Right renal cortex interstitium (tissue), 3 donors: ENCODE results near the gene OR52E1. TPM values are rescaled to one million over a fixed set of nuclear protein-coding genes. Genes with fewer than 3 reads are reported as not detected.
"Not testable (repeated sequence)": the region's sequence is repeated elsewhere in the genome, so short reads cannot be mapped to it uniquely, and the experiment has no call there.

Experiments used
- DNase-seq, 3 donors: peaks; one replicate each; pipeline ENCODE4 v3.0.0-alpha.2; 2013; ENCODE audit warnings: low read depth in 3 of 3, low spot score in 2 of 3
- polyA plus RNA-seq, 3 donors: library from polyadenylated mRNA; unstranded; fragments of 120-200 nt; gene quantifications; one replicate each; pipeline ENCODE4 v1.2.1, GENCODE V29; 2013; ENCODE audit not compliant: insufficient read length in 3 of 3

OR52E1 gene
- polyA plus RNA-seq = not detected

DNA sequence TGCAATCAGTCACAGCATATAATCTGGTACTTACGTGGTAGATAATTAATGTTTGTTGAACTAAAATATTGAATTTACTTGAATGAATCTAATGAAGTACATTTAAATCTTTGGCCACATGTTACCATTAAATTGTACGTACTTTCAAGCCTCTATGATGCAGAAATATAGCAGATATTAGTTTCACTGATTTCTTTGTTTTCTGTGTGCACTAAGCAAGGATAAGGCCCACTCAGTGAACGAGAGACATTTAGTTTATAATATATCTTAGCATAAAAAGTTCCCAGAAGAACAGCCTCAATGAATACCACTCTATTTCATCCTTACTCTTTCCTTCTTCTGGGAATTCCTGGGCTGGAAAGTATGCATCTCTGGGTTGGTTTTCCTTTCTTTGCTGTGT lies at the start of gene OR52E1:
TSS of gene OR52E1 (plus strand) at position 301 of the 400 bp plus-strand sequence.
- DNase-seq = no peak

DNA sequence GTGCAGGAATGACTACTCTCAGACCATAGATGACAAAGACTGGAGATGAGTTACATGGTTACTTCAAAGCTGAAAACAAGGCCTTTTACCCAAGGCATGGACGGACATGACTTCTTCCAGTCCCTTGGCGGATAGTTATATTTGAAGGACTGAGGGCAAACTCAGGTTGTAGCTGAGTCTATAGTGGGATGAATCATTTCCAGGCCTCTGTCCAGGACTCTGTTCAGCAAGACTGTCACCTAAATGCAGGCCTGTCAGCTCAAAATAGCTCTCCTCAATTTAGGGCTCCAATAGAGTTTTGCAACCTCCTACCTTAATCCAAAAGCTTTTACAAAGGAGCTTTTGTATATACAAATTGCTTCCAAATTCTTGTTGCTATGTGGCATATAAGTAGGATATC lies 47.4 kb upstream of the OR52E1 start:
- no peak for DNase-seq

DNA sequence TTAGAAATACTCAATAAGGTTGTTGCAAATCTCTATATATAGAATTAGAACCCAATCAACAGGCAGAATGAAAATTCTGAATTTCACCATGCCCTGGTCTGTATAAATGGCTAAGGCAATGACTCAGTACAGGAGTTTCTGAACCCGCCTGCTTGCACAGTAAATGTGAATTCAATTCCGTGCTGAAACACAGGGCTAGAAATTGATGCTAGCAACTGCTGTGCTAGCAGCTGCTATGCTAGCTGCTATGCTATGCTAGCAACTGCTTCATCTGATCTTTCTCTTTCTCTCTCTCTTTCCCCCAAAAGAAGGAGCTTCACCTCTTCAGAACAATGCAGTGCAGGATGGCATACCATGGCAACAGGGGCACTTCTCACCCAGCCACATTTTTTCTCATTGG lies 32.7 kb upstream of the OR52E1 start:
- no peak for DNase-seq

DNA sequence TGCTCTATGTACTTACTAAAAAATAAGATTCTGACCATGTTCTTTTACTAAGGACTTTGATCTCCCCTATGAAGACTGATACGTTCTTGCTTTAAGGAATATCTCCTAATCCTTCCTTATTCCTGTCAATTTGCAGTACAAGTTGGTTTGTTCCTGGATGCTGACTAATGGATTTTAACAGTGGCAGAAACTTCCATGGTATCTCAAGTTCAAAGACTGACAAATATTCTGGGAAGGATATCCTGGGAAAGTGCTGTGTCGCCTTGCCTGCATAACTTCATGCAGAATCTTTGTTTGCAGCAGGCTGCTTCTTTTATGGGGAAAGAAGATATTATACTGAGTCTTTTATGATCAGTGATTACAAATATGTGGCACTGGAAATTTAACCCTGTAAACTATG lies 31.4 kb upstream of the OR52E1 start:
- DNase-seq = no peak

DNA sequence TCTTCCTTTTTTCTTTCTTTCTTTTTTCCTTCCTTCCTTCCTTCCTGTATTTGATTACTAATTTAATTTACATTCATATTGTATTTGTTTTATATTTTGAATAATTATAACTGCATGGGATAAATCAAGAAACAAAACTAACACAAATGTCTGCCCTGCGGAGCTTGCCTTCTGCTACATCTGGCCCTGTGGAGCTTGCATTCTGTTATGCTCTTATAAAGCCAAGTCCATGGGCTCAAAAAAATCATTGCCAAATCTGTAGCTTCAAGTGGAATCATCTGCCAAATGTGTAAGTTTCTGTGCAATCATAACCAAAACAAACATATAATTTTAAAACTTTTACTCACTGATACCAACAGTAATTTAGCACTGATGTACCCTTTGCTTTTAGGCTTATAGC lies 31.0 kb upstream of the OR52E1 start:
- DNase-seq = no peak

DNA sequence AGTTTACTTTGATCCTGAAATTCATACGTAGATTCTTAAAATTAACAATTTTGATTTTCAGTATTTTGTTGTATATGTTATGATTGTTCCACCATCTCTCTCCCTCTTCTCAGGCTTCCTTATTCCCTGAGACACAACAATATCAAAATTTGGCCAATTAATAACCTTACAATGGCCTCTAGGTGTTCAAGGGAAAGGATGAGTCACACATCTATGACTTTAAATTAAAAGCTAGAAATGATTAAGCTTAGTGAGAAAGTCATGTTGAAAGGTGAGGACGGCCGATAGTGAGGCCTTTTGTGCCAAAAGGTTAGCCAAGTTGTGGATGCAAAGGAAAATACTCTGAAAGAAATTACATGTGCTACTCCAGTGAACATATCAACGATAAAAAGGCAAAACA lies 28.5 kb upstream of the OR52E1 start:
- DNase-seq = no peak

DNA sequence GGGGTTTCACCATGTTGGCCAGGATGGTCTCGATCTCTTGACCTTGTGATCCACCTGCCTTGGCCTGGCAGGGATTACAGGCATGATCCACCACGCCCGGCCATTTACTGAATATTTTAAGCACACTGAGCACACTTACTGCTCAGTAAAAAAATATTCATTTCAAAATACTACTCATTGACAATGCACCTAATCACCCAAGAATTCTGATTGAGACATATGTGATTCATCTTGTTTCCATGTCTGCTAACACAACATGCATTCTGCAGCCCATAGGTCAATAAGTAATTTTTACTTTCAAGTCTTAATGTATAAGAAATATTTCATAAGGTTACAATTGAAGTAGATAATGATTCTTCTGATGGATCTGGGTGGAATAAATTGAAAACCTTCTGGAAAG lies 27.3 kb upstream of the OR52E1 start:
- no peak for DNase-seq

DNA sequence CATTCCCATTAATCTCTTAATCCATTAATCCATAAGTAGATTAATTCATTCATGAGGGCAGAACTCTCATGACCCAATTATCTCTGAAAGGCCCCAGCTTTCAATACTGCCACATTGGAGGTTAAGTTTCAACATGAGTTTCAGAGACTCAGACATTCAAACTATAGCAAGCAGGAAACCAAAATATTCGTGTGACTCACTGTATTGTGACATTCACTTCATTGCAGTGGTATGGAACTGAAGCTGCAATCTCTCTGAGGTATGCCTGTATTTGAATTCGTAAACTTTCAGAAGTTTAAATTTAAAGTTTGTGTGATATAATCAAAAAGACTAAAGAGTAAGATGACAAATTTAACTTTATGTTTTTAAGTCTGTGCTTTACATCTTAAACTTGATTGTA lies 26.0 kb upstream of the OR52E1 start:
- DNase-seq = no peak

DNA sequence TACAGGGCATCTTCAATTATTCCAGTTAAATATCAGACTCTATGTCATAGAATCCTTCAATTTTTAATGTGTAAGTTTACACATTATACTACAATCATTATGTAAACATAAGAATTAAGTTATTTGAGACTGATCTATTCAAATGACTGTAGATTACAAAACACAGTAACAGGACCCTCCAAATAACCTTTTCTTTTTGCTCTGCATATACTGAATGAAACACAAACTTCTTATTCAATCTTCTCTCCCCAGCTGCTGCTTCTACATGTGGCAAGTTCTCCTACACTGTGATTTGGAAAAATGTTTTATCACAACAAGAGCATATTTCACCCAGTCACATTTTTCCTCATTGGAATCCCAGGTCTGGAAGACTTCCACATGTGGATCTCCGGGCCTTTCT lies 23.1 kb upstream of the OR52E1 start, which contains the start of gene OR52J3:
TSS of gene OR52J3 (plus strand) at position 301 of the 400 bp plus-strand sequence. CDS start at position 301, 0 bp downstream.
- no peak for DNase-seq

DNA sequence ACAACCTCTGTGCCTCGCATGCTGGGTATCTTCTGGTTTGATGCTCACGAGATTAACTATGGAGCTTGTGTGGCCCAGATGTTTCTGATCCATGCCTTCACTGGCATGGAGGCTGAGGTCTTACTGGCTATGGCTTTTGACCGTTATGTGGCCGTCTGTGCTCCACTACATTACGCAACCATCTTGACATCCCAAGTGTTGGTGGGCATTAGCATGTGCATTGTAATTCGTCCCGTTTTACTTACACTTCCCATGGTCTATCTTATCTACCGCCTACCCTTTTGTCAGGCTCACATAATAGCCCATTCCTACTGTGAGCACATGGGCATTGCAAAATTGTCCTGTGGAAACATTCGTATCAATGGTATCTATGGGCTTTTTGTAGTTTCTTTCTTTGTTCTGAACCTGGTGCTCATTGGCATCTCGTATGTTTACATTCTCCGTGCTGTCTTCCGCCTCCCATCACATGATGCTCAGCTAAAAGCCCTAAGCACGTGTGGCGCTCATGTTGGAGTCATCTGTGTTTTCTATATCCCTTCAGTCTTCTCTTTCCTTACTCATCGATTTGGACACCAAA lies 22.5 kb upstream of the OR52E1 start:
- no peak for DNase-seq

DNA sequence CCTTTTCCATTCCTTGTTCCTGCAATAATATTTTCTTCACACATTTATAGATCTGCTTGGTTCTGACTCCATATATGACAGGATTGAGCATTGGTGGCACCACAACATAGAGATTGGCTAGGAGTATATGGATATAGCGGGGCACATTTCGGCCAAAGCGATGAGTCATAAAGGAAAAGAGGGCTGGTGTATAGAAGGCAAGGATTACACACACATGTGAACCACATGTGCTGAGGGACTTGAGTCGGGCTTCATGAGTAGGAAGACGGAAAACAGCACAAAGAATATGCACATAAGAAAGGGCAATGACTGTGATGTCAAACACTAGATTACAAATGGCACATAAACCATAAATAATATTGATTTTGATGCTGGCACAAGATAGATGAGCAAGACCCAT lies 10.7 kb upstream of the OR52E1 start:
- DNase-seq = not testable (repeated sequence)

DNA sequence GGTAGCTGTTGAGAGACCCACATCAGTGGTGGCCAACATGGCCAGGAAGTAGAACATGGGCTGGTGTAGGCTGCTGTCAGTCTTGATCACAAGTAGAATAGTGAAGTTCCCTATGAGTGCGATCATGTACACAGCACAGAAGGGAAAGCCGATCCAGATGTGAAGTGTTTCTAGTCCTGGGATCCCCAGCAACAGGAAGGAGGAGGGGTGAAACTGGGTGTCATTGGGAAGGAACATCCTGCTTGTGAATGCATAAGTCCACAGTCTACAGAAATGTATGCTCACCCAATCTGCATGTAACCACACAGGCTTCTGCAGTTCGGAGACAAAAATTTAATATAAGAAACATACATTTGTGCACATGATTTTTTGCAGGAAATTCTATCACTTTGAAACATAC lies 10.0 kb upstream of the OR52E1 start, which contains the start of gene OR52E2:
TSS of gene OR52E2 (minus strand) at position 237 of the 400 bp plus-strand sequence. CDS start at position 237, 0 bp downstream.
- DNase-seq = no peak

DNA sequence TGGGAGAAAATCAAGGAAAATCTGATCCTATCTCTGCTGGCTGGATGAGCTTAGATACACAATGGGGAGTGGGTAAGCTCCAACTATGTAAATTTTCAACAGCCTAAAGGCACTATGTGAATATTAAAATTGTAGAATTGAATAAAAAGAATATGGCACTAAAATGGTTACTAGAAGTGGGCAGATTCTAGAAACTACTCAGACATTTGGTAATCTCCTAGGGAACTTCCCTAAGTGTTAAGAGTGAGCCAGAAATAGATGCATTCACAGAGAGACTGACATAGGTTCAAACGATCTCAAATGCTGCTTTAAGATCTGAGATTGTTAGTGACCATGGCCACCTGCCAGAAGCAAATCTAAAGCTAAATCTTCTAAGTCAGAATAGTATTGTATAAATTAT lies 4.3 kb upstream of the OR52E1 start:
- DNase-seq = no peak

DNA sequence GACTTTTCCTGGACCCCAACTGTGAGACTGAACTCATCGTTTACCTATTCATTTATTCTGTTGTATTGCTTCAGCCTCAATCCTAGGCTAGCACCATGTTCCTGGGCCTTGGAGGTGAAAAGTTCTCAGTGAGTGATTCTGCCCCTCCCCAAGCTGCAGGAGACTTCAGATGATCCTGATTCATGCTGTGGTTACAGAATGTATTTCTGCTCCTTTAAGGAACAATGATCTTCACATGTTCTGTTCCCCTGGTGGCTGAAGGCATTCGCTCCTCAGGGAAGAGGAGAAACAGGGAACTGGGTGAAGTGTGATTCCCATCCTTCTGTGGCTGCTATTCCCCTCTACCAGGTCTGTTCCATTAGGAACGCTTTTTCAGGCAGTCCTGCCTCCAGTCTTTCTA lies 2.4 kb downstream of the OR52E1 start:
- DNase-seq = no peak

DNA sequence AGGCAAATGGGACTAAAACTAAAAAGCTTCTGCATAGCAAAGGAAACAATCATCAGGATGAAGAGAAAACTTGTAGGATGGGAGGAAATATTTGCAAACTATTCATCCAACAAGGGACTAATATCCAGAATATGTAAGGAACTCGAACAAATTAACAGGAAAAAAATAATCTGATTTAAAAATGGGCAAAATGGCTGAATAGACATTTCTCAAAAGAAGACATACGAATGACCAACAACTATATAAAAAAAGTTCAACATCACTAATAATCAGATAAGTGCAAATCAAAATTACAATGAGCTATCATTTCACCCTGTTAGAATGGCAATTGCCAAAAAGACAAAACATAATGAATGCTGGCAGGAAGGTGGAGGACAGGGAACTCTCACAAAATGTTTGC lies 12.0 kb downstream of the OR52E1 start:
- DNase-seq = no peak

DNA sequence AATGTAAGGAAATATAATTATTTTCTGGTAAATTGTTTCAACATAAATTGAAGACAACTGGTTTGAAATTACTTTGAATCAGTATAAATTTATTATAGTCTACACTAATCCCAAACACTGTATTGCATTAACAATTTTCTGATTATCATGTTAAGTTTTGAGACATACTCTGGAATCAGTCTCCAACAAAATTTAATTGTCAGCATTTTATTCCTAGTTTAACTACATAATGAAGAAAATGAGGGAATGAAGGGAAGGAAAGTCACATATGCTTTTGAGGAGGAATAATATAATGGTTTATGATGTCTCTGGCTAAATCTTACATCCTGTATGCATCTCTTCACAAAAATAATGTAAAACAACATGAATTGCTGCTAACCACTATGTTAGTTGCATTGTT lies 14.2 kb downstream of the OR52E1 start:
- no peak for DNase-seq

DNA sequence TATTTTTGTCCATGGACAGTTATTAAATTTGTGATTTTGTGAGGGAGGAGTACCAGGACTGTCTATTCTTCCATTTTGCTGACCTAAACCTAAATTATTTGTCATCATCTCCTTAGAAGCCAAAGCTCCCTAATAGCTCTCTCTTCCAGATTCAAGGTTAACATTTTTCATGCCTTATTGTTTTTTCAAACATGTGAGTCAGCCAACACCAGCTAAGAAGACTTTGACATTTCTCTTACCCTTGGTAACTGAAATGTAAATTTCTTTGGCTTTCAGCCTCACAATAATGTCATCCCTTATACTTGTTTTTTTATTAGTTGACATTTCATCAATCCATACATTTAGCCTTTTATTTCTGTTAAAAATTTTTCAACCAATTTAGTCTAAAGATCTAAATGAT lies 19.2 kb downstream of the OR52E1 start:
- DNase-seq = no peak

DNA sequence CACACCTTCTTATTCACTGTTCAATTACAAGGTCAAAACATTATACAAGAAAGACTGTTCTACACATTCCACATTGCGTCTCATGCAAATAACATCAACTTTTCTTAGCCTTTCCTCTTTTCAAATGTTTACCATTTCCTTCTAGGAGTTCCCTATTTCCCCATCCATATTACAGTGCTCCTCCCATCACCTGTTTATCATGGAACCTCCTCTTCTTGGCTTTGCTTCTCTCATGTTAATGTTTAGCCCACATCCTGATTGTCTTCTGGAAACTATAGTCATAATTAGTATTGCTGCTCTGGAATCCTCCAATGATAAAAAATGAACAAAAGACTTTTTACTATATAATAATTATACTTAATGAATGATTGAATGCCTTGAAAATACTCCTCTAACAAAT lies 21.3 kb downstream of the OR52E1 start:
- no peak for DNase-seq

DNA sequence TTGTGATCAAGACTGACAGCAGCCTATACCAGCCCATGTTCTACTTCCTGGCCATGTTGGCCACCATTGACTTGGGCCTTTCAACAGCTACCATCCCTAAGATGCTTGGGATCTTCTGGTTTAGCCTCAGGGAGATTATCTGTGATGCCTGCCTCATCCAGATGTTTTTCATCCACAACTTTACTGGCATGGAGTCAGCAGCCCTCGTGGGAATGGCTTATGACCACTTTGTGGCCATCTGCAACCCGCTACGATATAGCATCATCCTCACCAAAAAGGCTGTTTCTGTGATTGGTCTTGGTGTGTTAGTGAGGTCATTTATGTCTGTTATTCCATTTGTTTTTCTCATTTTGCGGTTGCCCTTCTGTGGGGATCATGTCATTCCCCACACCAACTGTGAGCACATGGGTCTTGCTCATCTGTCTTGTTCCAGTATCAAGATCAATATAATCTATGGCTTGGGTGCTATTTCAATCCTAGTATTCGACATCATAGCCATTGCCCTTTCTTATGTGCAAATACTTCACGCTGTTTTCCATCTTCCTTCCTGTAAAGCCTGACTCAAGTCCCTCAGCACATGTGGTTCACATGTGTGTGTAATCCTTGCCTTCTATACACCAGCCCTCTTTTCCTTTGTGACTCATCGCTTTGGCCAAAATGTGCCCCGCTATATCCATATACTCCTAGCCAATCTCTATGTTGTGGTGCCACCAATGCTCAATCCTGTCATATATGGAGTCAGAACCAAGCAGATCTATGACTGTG lies 23.6 kb downstream of the OR52E1 start:
- no peak for DNase-seq

DNA sequence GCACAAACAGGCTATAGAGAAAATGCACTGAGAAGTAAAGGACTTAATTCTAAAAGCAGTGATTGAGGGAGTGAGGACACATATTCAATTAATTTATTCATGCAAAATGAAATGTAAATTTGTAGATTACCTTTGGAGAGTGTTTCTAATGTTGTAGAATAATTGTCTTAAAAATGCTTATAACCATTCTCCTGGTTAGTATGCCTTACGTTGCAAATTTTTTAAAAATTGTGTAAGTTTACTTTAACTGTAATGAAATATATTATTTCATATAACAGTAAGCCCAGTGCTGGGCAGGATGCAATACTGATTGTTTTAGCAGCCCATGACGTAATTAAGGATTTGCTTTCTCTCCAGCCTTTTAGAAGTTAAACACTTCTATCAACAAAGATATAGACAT lies 26.6 kb downstream of the OR52E1 start:
- no peak for DNase-seq

DNA sequence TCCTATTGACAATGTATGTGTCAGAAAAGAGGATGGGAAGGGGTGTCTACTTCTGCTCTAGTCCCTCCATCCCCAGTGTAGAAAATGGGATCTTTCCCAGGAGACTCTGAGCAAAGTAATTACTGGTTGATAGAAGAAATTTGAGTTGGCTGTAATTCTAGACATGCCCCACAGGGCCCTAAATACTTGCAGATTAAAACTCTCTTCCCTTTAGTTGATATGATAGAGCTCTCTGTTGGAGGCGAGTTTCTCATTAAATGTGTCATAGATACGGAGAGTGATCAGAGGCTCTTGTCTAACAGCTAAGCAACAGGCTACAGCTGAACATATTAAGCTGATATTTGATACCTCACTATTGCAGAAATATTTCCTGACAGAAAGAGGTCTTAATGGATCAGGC lies 32.9 kb downstream of the OR52E1 start:
- no peak for DNase-seq

DNA sequence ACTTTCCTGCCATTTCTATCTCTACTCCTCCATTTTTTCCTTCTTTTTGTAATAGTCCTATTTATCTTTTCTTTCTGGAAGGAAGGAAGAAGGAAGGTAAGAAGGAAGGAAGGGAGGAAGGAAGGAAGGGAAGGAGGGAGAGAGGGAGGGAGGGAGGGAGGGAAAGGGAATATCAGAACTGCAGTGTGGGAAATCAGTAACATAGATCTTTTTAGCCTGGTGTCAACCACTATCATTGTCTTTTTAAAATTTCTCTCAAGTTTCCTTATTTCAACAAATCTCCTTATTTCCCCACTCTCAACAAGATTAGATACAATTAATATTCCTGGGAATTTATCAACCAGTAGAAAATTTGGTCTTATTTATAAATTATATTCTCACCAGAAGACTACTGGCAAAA lies 33.7 kb downstream of the OR52E1 start:
- DNase-seq = no peak
